ENCODE data around the gene ATP1A2.

DNA sequence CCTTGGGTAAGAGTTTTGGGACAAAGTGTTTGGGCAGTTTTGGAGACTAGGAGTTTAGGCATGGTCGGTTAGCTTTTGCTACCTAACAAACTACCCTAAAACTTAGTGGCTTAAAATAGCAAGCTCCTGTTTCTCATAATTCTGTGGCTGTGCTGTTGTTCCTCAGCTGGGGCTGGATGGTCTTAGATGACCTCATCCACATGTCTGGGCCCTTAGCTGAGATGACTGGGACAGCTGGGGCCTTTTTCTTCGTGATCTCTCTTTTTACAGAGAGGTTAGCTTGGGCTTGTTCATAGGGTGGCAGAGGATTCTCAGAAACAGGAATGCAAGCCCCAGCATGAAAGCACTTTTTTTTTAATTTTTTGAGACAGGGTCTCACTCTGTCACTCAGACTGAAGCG lies 42.5 kb downstream of the ATP1A2 start:
- TF ChIP-seq STAT3 (IDR thresholded peaks at IDR 0.05; ENCODE audit: low read depth, low read length) (no peak), CREM (IDR thresholded peaks at IDR 0.05; ENCODE audit: low read depth) (no peak), SUZ12 (IDR thresholded peaks at IDR 0.05; ENCODE audit: unreplicated experiment) (no peak), IRF4 (IDR thresholded peaks at IDR 0.05; ENCODE audit: low read depth, low read length) (no peak), TAF1 (IDR thresholded peaks at IDR 0.05; ENCODE audit: borderline replicate concordance, low read depth, low read length) (no peak), CHD2 (IDR thresholded peaks at IDR 0.05; ENCODE audit: borderline replicate concordance, low read depth, low read length) (no peak), JUND (IDR thresholded peaks at IDR 0.05; ENCODE audit: low read depth, low read length) (no peak), POLR2A (IDR thresholded peaks at IDR 0.05; ENCODE audit: low read depth, low read length) (no peak), ZSCAN29 (IDR thresholded peaks at IDR 0.05) (no peak), SREBF2 (IDR thresholded peaks at IDR 0.05; ENCODE audit: low read length) (no peak), ZNF274 (IDR thresholded peaks at IDR 0.05; ENCODE audit: insufficient read depth, insufficient read length) (no peak)
